NB4 (cell line): ENCODE data around the gene STAB1.

Source experiments
- CTCF ChIP-seq: IDR thresholded peaks from one replicate; pipeline ENCODE4 v1.5.1; 2012; ENCODE audit warnings: low read depth, low read length
- MAX ChIP-seq: IDR thresholded peaks from 2 replicates; pipeline ENCODE4 v1.6.1; 2011; ENCODE audit warnings: low read depth, low read length

GRCh38 chr3:52524258-52524751 is 29.2 kb downstream of the STAB1 start:
- TF ChIP-seq MAX = no peak
- no peak for TF ChIP-seq CTCF
